ENCODE results near the gene GK.

GRCh38 chrX:30679369-30679768 is 26.1 kb downstream of the GK start:
- TF ChIP-seq POLR2A (IDR thresholded peaks at IDR 0.05; ENCODE audit: low read depth, low read length) (no peak), EZH2 (IDR thresholded peaks at IDR 0.05; ENCODE audit: borderline replicate concordance, low read depth, low read length, severe bottlenecking) (no peak), POLR2AphosphoS5 (IDR thresholded peaks at IDR 0.05; ENCODE audit: insufficient read depth, low read depth, low read length) (no peak), MAX (IDR thresholded peaks at IDR 0.05; ENCODE audit: insufficient read depth, insufficient read length) (no peak), FOS (IDR thresholded peaks at IDR 0.05; ENCODE audit: borderline replicate concordance, insufficient read depth, low read length) (no peak), MYC (IDR thresholded peaks at IDR 0.05; ENCODE audit: low read depth, low read length) (no peak), GATA2 (IDR thresholded peaks at IDR 0.05; ENCODE audit: insufficient read depth, insufficient read length, low read depth, low read length) (no peak)
- TF ChIP-seq, protein P1, sequence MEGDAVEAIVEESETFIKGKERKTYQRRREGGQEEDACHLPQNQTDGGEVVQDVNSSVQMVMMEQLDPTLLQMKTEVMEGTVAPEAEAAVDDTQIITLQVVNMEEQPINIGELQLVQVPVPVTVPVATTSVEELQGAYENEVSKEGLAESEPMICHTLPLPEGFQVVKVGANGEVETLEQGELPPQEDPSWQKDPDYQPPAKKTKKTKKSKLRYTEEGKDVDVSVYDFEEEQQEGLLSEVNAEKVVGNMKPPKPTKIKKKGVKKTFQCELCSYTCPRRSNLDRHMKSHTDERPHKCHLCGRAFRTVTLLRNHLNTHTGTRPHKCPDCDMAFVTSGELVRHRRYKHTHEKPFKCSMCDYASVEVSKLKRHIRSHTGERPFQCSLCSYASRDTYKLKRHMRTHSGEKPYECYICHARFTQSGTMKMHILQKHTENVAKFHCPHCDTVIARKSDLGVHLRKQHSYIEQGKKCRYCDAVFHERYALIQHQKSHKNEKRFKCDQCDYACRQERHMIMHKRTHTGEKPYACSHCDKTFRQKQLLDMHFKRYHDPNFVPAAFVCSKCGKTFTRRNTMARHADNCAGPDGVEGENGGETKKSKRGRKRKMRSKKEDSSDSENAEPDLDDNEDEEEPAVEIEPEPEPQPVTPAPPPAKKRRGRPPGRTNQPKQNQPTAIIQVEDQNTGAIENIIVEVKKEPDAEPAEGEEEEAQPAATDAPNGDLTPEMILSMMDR (IDR thresholded peaks at IDR 0.05; ENCODE audit: extremely low read depth in 1 of 2, insufficient read depth in 1 of 2, low read depth in 1 of 2, low read length in 2 of 2): no peak
